GM08714 (cell line): ENCODE data around the gene RARS2.
A peak's percentile ranks its signal among the peaks of the same experiment; 100 is the strongest.
"Not testable (repeated sequence)": the region's sequence is repeated elsewhere in the genome, so short reads cannot be mapped to it uniquely, and the experiment has no call there.

Source experiments
- H3K4me3 ChIP-seq: fragments of 200-500 bp; sonication (Bioruptor generic); 2 replicates; pipeline ENCODE4 v1.5.1; 2014; ENCODE audit warnings: mild to moderate bottlenecking, low read length, inconsistent platforms
- ZNF274 ChIP-seq: IDR thresholded peaks from 2 replicates; pipeline ENCODE4 v1.6.1; 2012; ENCODE audit warnings: mild to moderate bottlenecking, low read depth, low read length

RARS2 gene

GRCh38 chr6:87498048-87498447 is 91.7 kb downstream of the RARS2 start:
- no peak for TF ChIP-seq ZNF274
- no peak overlapping the region for H3K4me3 ChIP-seq

- no peak for TF ChIP-seq ZNF274
- no peak overlapping the region for H3K4me3 ChIP-seq
These were observed 94.9 kb downstream of the RARS2 start for GRCh38 chr6:87494761-87495422.

GRCh38 chr6:87489326-87489725 is 100.5 kb downstream of the RARS2 start:
- not testable (repeated sequence) for H3K4me3 ChIP-seq

GRCh38 chr6:87487555-87487954 is 102.2 kb downstream of the RARS2 start:
- no peak for TF ChIP-seq ZNF274
- H3K4me3 ChIP-seq: no peak overlapping the region

GRCh38 chr6:87484491-87484890 is 105.3 kb downstream of the RARS2 start:
- no peak for TF ChIP-seq ZNF274
- H3K4me3 ChIP-seq: no peak overlapping the region

- TF ChIP-seq ZNF274: no peak
- no peak overlapping the region for H3K4me3 ChIP-seq
These were observed 105.9 kb downstream of the RARS2 start for GRCh38 chr6:87483929-87484328.

GRCh38 chr6:87482366-87482765 is 107.4 kb downstream of the RARS2 start:
- no peak for TF ChIP-seq ZNF274
- no peak overlapping the region for H3K4me3 ChIP-seq

- TF ChIP-seq ZNF274: no peak
- no peak overlapping the region for H3K4me3 ChIP-seq
These were observed 107.9 kb downstream of the RARS2 start for GRCh38 chr6:87481931-87482330.

GRCh38 chr6:87473419-87473903 is 116.3 kb downstream of the RARS2 start:
- H3K4me3 ChIP-seq: peak overlapping the region; percentile 88
- TF ChIP-seq ZNF274: no peak

GRCh38 chr6:87472525-87473418 is 117.0 kb downstream of the RARS2 start, which contains the start of gene SLC35A1:
SLC35A1 (plus strand) TSS chr6:87472974; CDS start chr6:87473004, 30 bp downstream.
- TF ChIP-seq ZNF274: no peak
- H3K4me3 ChIP-seq: peak within 1 kb of the TSS; percentile 88

GRCh38 chr6:87465051-87465450 is 124.7 kb downstream of the RARS2 start:
- no peak for TF ChIP-seq ZNF274
- no peak overlapping the region for H3K4me3 ChIP-seq
